HG03575 (cell line): ENCODE data around the gene PACS2.
"Not testable (repeated sequence)": the region's sequence is repeated elsewhere in the genome, so short reads cannot be mapped to it uniquely, and the experiment has no call there.

Experiments
- ATAC-seq: cut with Tn5 transposase; IDR thresholded peaks from one replicate; pipeline ENCODE4 v1.9.1; 2021; ENCODE audit not compliant: unreplicated experiment, insufficient number of reproducible peaks, low FRiP score; ENCODE audit errors: extremely low read depth

PACS2 gene

DNA sequence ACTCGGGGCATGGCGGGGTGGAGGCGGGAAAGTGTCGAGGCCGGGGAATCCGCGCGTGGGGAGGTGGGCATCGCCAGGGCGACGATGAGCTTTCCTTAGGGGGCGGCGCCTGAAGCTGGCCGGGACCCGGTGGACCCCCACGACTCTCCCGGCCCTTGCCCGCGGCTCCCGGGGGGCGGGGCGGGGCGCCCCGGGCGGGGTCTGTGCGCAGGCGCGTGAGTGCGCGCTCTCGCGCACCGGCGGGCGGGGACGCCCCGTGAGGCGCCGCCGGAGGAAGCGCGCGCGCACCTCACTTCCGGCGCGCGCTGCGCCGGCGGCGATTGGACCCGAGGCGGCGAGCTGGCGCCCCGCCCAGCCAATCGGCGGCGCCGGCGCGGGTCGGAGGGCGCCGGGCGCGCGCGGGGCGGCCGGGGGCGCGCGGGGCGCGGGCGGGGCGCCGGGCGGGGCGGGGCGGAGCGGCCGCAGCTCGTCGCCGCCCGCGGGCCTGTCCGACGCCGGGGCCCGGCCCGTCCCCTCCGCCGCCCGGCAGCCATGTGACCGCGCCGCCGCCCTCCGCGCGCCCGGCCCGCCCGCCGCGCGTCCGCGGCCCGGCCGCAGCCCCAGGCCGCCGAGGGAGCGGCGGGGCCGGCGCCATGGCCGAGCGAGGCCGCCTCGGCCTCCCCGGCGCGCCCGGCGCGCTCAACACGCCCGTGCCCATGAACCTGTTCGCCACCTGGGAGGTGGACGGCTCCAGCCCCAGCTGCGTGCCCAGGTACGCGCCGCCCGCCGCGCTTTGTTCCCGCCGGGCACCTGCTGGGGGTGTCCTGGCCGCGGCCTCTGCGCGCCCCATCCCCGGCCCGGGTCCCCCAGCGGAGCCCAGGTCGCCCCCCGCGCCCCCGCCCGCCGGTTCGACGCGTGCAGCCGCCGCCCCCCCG, at the start of gene PACS2:
PACS2 (plus strand) TSS at position 462 of the 914 bp plus-strand sequence; CDS start at position 633, 171 bp downstream.
- no peak for ATAC-seq

DNA sequence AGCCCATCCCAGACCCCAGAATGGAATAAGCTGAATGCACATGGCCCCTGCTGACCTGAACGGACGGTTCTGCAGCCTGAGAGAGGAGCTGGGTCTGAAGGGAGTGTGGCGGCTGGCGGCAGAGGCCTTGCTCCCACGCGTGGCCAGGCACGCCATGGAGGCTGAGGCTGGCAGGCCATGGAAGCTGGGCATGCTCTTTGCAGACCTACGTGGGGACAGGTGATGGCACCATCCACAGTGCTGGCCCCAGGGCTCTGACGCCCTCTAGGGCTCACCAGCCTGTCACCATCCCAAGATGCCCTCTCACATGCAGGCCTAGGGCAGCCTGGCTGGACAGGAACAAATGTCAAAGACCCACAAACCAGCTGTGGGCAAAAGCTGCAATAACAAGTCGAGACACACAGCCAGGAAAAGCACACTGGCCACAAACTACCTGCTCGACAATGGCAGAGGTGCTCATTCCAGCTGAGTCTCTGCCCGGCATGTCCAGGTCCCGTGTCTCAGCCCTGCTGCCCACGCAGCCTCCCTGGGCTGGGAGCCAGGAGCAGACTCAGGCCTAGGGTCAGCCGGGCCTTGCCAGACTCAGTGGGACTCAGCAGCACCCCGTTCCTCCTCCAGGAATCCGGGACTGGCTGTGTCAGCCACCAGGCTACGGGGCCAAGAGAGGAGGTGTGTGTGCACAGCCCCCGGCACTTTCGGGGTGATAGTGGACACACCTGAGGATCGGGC, 46.6 kb upstream of the PACS2 start:
- ATAC-seq: no peak

DNA sequence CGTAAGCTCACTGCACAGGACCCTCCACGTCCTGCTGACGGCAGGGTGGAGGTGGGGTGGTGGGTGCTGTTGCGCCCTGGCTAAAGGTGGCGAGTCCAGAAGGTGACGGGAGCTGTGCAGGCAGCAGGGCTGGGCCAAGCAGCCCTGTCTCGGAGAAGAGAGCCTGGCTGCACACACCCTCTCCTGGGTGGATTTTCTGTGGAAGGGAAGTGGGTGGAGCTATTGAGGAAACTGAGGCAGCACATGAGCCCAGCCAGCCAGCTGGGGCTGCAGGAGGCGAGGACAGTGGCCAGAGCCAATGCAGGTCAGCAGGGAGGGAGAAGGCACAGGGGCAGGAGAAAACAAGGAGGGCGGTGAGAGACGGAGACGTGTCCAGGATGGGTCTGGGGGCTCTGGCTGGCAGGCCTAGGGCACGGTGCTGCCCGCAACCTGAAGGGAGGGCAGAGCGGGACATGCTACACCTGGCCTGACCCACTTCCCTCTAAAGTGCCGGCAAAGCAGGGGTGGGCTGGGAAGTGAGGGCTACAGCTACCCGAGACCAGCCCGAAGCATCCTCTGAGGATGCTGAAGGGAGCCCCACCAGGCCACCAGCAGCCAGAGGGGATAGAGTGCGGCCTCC, 45.7 kb upstream of the PACS2 start:
- no peak for ATAC-seq

GRCh38 chr14:105269405-105269804, 45.1 kb upstream of the PACS2 start:
- no peak for ATAC-seq

GRCh38 chr14:105271224-105271890, 43.2 kb upstream of the PACS2 start:
- no peak for ATAC-seq

DNA sequence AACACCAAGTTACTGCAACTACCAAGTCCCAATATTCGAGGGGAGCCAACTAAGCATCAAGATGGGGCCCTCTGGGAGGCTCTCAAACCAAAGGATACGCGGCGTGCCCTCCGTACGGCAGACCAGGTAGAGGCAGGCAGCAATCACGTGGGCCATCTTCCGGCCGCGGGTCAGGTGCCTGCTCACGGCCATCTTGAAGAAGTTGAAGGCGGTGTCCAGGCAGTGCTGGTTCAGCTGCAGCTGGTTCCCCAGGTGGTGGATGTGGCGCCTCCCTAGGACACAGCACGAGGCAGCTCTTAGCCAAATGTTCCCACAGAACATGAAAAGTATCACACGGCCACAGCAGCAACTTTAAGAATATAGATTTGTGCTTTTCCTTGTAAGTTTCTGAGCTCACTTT, 41.9 kb upstream of the PACS2 start:
- no peak for ATAC-seq

- no peak for ATAC-seq
Measured at GRCh38 chr14:105273062-105273461, 41.5 kb upstream of the PACS2 start.

GRCh38 chr14:105274637-105275036, 39.9 kb upstream of the PACS2 start:
- ATAC-seq: no peak

DNA sequence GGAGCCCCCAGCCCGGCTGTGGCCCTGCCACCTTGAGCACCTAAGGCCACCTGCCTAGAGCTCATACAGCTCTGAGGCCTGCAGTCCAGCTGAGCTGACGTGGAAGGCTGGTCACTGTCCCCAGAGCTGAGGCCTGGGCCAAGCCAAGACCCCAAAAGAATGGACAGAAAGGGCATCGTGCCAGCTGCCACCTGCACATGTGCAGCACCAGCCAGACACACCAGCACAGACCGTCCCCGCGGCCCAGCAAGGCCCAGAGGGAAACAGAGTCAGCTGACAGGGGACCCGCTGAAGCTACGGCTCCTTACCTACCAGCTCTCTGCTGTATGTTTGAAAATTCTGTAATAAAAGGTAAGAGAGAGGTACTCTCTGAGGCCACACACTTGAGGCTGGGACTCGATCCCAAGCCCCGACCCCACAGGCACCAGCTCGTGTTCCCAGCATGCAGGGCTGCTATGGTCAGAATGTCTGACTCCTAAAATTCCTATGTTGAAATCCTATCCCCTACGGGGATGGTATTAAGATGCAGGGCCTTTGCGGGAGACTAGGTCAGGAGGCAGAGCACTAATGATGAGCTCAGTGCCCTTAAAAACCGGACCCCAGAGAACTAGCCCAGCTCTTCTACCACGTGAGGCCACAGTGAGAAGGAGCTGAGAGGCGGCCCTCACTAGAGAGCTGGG, 39.1 kb upstream of the PACS2 start:
- no peak for ATAC-seq

DNA sequence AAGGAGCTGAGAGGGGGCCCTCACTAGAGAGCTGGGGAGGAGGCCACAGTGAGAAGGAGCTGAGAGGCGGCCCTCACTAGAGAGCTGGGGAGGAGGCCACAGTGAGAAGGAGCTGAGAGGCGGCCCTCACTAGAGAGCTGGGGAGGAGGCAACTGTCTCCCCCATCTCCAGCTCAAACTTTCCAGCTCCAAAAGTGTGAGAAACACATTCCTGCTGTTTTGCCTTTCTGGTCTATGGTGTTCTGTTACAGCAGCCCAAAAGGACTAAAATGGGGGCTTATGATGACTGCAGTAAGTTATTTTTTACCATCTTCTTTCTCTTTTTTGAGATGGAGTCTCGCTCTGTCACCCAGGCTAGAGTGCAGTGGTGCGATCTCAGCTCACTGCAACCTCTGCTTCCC, 37.1 kb upstream of the PACS2 start:
- ATAC-seq: not testable (repeated sequence)

- ATAC-seq: no peak
Measured at GRCh38 chr14:105279642-105280361, 34.7 kb upstream of the PACS2 start.

- ATAC-seq: no peak
Measured at GRCh38 chr14:105280525-105280924, 34.0 kb upstream of the PACS2 start.

GRCh38 chr14:105281371-105282097, 33.0 kb upstream of the PACS2 start:
- ATAC-seq: no peak

DNA sequence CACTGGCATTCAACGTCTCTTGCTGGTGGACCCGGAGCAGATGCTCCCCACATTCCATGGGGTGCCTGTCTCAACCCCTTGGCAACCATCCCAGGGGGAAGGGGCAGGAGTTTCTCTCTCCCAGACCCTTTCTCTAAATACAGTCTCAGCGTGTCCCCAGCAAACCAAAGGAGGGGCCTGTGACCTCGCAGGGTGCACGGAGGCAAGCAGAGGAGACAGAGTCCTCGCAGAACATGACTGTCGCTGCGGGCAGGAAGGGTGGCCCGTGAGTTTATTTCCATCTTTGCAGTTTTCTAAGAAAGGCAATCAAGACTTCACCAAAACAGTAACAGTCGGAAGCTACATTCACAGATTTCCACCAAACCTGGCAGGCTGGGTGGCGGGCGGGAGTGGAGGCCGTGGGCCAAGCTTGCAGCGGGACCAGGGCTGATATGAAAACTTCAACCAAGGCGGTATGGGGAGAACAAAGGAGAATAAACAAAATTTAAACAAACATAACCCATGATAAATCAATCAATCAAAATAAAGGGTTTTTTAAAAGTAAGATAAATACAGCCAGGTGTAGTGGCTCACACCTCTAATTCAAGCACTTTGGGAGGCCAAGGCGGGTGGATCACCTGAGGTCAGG, 32.3 kb upstream of the PACS2 start:
- no peak for ATAC-seq

DNA sequence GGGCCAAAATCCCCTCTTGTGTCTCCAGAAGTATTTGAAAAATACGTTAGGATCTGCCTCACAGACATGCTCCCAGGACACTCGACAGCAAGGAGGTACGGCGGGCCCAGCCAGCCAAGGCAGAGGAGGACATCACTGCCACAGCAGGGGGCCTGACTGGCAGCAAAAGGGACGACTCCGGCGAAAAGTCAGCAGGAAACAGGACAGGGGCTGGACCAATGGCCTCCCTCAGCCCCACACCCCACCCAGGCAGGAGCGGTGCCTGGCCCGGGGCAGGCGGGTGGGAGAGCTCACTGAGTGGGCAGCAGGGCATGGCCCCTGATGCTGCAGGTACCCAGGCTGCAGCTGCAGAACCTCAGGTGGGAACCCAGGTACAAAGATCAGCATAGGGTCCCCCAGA, 31.5 kb upstream of the PACS2 start:
- no peak for ATAC-seq

DNA sequence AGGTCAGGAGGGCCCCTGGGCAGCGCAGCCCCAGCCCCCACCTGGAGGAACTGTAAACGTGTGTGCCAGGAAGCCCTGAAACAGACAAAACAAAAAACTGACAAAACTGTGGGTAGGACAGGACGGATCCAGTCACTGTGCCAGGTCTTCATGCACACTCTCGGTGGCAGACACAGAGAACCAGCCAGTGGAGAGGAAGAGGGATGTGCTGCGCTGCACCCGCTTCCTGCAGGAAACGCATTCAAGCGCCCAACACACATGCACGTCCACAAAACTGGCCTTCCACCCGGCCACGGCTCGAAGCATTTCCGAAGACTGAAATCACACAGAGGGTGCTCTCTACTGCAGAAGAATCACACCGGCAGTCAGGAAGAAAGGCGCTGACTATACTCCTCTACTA, 30.6 kb upstream of the PACS2 start:
- ATAC-seq: no peak

- no peak for ATAC-seq
Measured at GRCh38 chr14:105285174-105285573, 29.4 kb upstream of the PACS2 start.
